Aorta (tissue), 5 donors: Measurements from ENCODE around the gene KRT78. TPM values are rescaled to one million over a fixed set of nuclear protein-coding genes. Genes with fewer than 3 reads are reported as not detected.

Source experiments
- ATAC-seq: fragments of 200-7000 bp; cut with Tn5 transposase; one replicate; pipeline ENCODE4 v1.9.1; 2022; ENCODE audit warnings: moderate library complexity; ENCODE audit not compliant: low FRiP score
- DNase-seq, 2 donors: peaks; one replicate each; pipeline ENCODE4 v3.0.0-alpha.2; 2020
- H3K27ac ChIP-seq, 2 donors: one replicate each; pipeline ENCODE4 v1.5.1; 2013; ENCODE audit warnings: low read length in 2 of 2, mild to moderate bottlenecking in 2 of 2, moderate library complexity in 2 of 2, control low read depth in 1 of 2, inconsistent platforms in 1 of 2, low read depth in 1 of 2
- H3K27me3 ChIP-seq, 2 donors: one replicate each; pipeline ENCODE4 v1.6.1; 2013; ENCODE audit warnings: control low read depth in 1 of 2, low read length in 1 of 2, mild to moderate bottlenecking in 1 of 2, moderate library complexity in 1 of 2; ENCODE audit not compliant: insufficient read depth in 2 of 2, control insufficient read depth in 1 of 2
- H3K36me3 ChIP-seq, 2 donors: one replicate each; pipeline ENCODE4 v1.6.1; 2013; ENCODE audit warnings: control low read depth in 1 of 2, low read length in 1 of 2, mild to moderate bottlenecking in 1 of 2; ENCODE audit not compliant: insufficient read depth in 2 of 2, control insufficient read depth in 1 of 2
- H3K4me1 ChIP-seq, 2 donors: one replicate each; pipeline ENCODE4 v1.6.1; 2013; ENCODE audit warnings: low read length in 2 of 2, control low read depth in 1 of 2, mild to moderate bottlenecking in 1 of 2, moderate library complexity in 1 of 2; ENCODE audit not compliant: insufficient read depth in 2 of 2, control insufficient read depth in 1 of 2
- H3K4me3 ChIP-seq, 2 donors: one replicate each; pipeline ENCODE4 v1.5.1; 2013; ENCODE audit warnings: low read length in 2 of 2, control low read depth in 1 of 2, mild to moderate bottlenecking in 1 of 2
- H3K9me3 ChIP-seq: one replicate; pipeline ENCODE4 v1.6.1; 2013; ENCODE audit warnings: mild to moderate bottlenecking, low read length; ENCODE audit not compliant: control insufficient read depth
- WGBS, 2 donors: extraction: QIAGEN DNeasy Blood & Tissue Kit; methylation state at CpG; one replicate each; pipeline ENCODE4 v1.1.7; 2013; 5-methylcytosine and 5-hydroxymethylcytosine counted together
- intact Hi-C, 2 donors: fragments of 100-400 bp; cut with DNase I; formaldehyde crosslinking; loops; one replicate each; pipeline versions ENCODE4 v1.14.2 to v1.15.0; 2022
- polyA plus RNA-seq, 2 donors: library from polyadenylated mRNA; stranded (reverse); fragments of 200-250 nt; gene quantifications; one replicate each; pipeline ENCODE4 v1.2.3, GENCODE V29; 2013
- total RNA-seq, 2 donors: library from RNA; stranded (reverse); fragmentation: NEBNext Ultra II Directional; extraction: Animal tissue kit (Norgen Biotek cat#: 25700); gene quantifications; one replicate each; pipeline ENCODE4 v1.2.1, GENCODE V29; 2021
- donor health status: healthy with polysubstance abuse.
- donor health status: Bipolar disorder and iron deficiency.
- donor health status: DM: no; HTN: no; CAD: no.
- donor health status: DM: no; HTN: no; CAD: no.
- donor health status: DM: yes; HTN: yes; CAD: no.

The KRT78 gene
- total and polyA plus RNA-seq, 4 donors, result 0.10 to 2.0 TPM; not detected in 2

DNA sequence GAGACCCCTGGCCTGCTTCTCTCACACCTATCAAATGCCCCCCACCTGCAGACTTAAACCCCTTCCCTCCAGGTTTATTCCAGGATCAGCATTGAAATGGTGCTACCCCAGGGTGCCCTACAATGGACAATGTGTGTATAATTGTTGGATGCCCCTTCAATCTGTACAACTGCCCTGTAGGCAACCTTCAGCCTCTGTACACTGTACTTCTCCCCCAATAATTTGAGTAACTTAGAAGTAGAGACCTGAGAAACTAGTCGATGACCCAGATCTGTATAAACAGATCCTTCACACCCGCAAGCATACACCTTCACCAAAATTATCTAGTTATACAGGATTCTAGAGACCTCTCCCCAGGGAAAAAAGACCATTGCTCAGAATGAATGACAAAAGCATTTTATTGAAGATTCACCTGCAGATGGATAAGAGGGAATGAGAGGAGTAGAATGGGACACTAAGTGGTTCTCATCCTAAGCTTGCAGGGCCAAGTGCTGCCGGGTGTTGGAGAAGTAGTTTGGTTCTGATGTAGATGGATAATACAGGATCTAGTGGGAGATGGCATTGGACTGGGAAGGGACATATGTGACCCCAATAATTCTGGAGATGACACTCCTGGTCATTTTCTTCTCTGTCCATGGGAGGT is 42.5 kb downstream of the KRT78 start:
- H3K27ac ChIP-seq, result no peak overlapping the region
- DNase-seq (no peak), ATAC-seq (no peak)
- intact Hi-C loops, result no loop called here
- H3K4me1 ChIP-seq, result no peaks in the 10 kb centered on the region
- H3K36me3 ChIP-seq, result no peaks in the 10 kb centered on the region
- H3K4me3 ChIP-seq, result no peak overlapping the region
- H3K9me3 ChIP-seq, result no peaks in the 10 kb centered on the region
- no peaks in the 10 kb centered on the region for H3K27me3 ChIP-seq
- 98 to 100% methylated on average over 3 of the region's 3 CpGs for WGBS, 2 donors

DNA sequence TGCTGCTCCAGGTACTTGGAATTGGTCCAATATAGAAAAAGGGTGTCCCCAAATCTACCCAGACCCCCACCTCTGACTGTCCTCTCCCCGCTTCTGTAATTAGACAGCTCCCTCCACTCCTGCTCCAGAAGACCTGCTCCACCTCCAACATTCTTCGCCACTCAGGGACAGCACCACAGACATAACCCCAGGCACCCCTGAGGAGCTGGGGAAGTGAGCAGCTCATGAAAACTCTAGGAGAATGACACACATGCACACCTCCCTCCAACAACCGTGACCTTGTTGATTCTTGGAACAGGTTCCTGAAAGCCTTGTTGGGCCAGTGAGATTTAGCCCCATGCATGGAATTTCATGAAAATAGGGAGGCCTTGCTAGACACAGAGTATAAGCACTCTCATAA is 43.1 kb downstream of the KRT78 start:
- DNase-seq (no peak), ATAC-seq (no peak)
- WGBS, 2 donors, result 84 to 86% methylated on average over 3 of the region's 3 CpGs
- no peak overlapping the region for H3K4me3 ChIP-seq
- no peaks in the 10 kb centered on the region for H3K27me3 ChIP-seq
- H3K9me3 ChIP-seq, result no peaks in the 10 kb centered on the region
- H3K27ac ChIP-seq, result no peak overlapping the region
- intact Hi-C loops, result no loop called here
- H3K36me3 ChIP-seq, result no peaks in the 10 kb centered on the region
- no peaks in the 10 kb centered on the region for H3K4me1 ChIP-seq

DNA sequence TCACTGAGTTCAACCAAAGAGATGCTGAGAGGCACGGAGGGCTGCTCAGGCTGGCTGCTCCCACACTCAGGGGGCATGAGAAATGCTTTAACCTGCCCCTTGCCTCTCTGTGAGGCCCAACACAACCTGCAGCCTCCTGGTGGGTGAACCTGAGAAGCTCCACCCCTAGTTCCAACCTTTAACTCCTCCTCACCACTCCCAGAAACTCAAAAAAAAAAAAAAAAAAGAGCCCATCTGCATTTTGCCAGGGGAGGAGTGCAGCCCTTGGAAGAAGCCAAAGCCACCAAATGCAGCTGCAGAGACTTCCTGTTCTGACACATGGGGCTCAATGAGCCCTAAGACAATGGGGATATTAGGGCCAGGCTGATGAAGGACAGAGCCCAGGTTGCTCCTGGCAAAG is 43.8 kb downstream of the KRT78 start:
- Histone ChIP-seq H3K9me3 (no peaks in the 10 kb centered on the region), H3K4me3 (no peak overlapping the region), H3K27ac (no peak overlapping the region), H3K4me1 (no peaks in the 10 kb centered on the region), H3K36me3 (no peaks in the 10 kb centered on the region), H3K27me3 (no peaks in the 10 kb centered on the region)
- intact Hi-C loops, result no loop called here
- DNase-seq, result no peak
- WGBS, 2 donors, result 53 to 65% methylated on average over 1 of the region's 1 CpG
- no peak for ATAC-seq

GRCh38 chr12:52802442-52802841 is 46.4 kb downstream of the KRT78 start:
- 66 to 68% methylated on average over 6 of the region's 6 CpGs for WGBS, 2 donors
- no peak for ATAC-seq

DNA sequence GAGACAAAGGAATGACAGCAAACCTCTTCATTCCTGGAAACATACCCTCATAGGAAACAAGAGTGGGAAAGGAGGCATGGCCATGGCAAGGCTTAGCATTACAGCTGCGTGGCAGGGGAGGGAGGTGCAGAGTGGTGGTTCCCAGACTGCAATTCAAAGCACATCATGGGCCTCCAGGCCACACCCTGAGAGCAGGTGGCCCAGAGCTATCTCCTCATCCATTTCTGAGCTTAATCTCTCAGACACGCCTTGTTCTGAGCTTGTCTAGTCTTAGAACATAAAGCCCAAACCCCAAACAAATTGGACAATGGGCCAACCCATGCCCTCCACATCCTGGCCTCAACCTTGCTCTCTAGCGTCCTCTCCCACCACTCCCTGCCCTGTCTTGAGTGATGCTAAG is 47.0 kb downstream of the KRT78 start:
- Histone ChIP-seq H3K27me3 (no peaks in the 10 kb centered on the region), H3K9me3 (no peaks in the 10 kb centered on the region), H3K27ac (no peak overlapping the region), H3K36me3 (no peaks in the 10 kb centered on the region), H3K4me1 (no peaks in the 10 kb centered on the region), H3K4me3 (no peak overlapping the region)
- ATAC-seq, result no peak
- no peak for DNase-seq
- intact Hi-C loops, result no loop called here
- WGBS, 2 donors, result 65 to 77% methylated on average over 3 of the region's 3 CpGs

More at GRCh38 chr12:52802442-52802841, 46.4 kb downstream of the KRT78 start:
- no peaks in the 10 kb centered on the region for H3K36me3 ChIP-seq
- intact Hi-C loops, result no loop called here
- no peaks in the 10 kb centered on the region for H3K4me1 ChIP-seq
- DNase-seq, result no peak
- H3K27ac ChIP-seq, result no peak overlapping the region
- H3K4me3 ChIP-seq, result no peak overlapping the region
- H3K27me3 ChIP-seq, result no peaks in the 10 kb centered on the region
- H3K9me3 ChIP-seq, result no peaks in the 10 kb centered on the region

- Histone ChIP-seq H3K9me3 (no peaks in the 10 kb centered on the region), H3K36me3 (no peaks in the 10 kb centered on the region), H3K4me3 (no peak overlapping the region), H3K27ac (no peak overlapping the region), H3K27me3 (no peaks in the 10 kb centered on the region), H3K4me1 (no peaks in the 10 kb centered on the region)
- intact Hi-C loops, result no loop called here
- DNase-seq (no peak), ATAC-seq (no peak)
- 45 to 53% methylated on average over 1 of the region's 1 CpG for WGBS, 2 donors
Observed at GRCh38 chr12:52800259-52800917, 48.4 kb downstream of the KRT78 start.

DNA sequence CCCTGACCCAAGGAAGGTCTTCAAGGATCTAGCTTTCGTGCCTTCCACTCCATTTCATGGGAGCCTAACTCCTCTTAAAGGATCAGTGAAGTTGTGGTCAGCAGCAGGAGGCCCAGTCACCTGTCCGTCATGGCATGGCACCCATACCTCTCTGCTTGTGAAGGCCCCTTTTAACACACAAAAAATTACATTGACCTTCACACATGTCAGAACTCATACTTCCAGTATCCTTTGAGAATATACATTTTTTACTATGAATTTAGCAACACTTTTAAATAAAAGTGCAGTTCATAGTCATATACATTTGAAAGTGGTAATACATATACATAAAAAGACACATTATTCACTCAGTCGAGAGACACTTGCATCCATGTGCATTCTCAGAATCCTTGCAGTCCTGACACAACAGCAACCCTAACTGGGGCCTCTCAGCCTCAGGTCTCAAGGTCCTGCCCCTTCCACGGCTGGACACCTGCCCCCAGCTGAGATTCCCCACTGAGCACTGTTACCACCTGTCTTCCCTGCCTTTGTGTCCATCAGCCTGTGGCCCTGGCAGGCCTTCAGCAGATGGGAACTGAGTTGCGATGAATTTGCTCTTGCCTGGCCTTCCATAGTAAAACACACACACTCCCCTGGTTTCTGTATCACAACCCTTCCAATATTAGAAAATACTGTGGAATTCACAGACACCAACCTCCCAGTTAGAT is 49.1 kb downstream of the KRT78 start:
- Histone ChIP-seq H3K4me3 (no peak overlapping the region), H3K36me3 (no peaks in the 10 kb centered on the region), H3K9me3 (no peaks in the 10 kb centered on the region), H3K27me3 (no peaks in the 10 kb centered on the region), H3K4me1 (no peaks in the 10 kb centered on the region), H3K27ac (no peak overlapping the region)
- ATAC-seq (no peak), DNase-seq (no peak)
- 77 to 87% methylated on average over 5 of the region's 5 CpGs for WGBS, 2 donors
- intact Hi-C loops, result no loop called here

- intact Hi-C loops, result no loop called here
- 58 to 59% methylated on average over 7 of the region's 7 CpGs for WGBS, 2 donors
- Histone ChIP-seq H3K9me3 (no peaks in the 10 kb centered on the region), H3K27me3 (no peaks in the 10 kb centered on the region), H3K36me3 (no peaks in the 10 kb centered on the region), H3K27ac (no peak overlapping the region), H3K4me1 (no peaks in the 10 kb centered on the region), H3K4me3 (no peak overlapping the region)
- DNase-seq (no peak), ATAC-seq (peak; percentile 7)
Observed at GRCh38 chr12:52798671-52799504, 49.9 kb downstream of the KRT78 start.
